HG03571 (cell line): ENCODE data around the gene SPTBN5.

Source experiments
- ATAC-seq: cut with Tn5 transposase; IDR thresholded peaks from one replicate; pipeline ENCODE4 v1.9.1; 2021; ENCODE audit not compliant: unreplicated experiment

The SPTBN5 gene

DNA sequence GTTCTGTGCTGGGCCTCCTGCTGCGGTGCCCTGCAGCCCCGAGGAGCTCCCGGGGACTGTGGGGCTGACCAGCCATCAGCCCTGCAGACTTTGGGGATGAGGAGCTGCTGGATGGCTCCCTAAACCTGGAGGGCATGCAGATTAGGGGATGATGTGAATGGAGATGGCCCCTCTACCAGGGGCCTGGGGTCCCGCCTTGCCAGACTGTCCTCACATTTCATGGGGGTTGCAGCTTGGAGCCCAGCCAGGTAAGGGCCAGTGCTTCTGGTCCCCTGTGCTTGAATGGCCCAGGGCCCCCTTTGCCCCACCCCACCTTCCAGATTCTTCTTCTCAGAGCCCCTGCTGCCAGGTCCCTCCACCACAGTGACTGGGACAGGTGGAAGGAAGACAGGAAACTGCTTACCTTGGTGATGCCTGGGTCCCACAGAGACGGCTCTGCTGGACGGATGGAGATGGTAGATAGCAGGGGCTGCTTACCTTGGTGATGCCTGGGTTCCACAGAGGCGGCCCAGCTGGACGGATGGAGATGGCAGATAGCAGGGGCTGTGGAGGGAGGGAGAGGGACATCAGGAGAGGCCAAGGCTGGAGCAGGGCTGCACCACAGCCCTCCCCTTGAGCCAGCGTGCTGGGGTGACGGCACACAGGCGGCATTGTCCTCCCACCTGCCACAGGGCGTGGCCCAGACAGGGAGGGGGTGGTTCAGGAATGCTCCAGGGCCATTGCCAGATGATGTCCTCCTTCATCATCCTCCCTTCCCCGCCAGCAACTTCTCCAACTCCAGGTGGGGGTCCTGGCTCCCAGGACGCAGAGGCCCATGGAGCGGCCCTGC lies at the start of gene SPTBN5:
Gene SPTBN5 (minus strand): TSS at position 632 of the 829 bp plus-strand sequence. CDS start 556 bp downstream, at position 76.
- no peak for ATAC-seq

DNA sequence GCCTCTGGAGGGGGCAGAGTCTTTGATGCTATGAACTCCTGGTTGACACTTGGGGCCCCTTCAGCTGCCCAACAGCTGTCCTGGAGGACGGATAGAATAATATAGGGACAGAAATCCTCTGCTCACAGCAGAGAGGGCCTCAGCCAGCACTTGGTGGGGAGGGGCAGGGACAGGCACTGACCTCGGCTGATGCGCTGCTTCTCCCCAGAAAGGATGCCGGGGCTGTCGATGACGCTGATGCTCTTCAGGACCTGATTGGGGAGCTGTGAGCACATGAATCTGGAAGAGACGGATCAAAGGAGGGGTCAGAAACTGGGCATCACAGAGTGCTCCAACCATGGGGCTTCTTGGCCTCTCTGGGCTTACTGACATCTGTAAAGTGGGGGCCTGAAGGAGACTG lies 49.0 kb upstream of the SPTBN5 start:
- no peak for ATAC-seq

DNA sequence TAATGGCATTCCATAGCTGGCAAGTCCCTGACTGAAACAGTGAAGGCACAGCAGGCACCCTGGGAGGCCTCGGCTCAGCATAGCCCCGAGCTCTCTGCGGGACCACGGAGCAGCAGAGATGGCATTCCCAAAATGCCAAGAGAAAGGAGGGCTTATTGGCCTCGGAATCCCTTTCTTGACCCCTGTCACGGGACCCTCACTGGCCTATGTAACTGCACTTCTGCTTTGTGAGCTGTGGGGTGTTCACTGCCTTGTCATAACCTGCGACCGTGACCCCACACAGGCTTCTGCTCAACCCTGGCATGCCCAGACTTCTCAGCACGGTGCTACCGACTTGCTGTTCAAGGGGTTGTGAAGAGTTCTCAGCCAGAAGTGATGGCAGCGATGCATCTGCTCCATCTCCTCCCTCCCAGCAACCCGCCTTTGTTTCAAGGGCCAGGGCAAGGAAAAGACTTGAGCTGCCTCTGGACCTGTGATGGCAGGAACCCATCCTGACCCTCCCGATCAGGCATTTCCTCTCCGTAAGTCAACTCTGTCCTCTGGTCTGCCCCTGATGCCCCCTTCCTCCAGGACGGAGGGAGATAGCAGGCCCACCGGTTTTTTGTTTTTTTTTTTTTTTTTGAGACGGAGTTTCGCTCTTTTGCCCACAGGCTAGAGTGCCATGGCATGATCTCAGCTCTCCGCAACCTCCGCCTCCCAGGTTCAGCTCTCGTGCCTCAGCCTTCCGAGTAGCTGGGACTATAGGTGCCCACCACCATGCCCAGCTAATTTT lies 48.0 kb upstream of the SPTBN5 start:
- ATAC-seq, result no peak

DNA sequence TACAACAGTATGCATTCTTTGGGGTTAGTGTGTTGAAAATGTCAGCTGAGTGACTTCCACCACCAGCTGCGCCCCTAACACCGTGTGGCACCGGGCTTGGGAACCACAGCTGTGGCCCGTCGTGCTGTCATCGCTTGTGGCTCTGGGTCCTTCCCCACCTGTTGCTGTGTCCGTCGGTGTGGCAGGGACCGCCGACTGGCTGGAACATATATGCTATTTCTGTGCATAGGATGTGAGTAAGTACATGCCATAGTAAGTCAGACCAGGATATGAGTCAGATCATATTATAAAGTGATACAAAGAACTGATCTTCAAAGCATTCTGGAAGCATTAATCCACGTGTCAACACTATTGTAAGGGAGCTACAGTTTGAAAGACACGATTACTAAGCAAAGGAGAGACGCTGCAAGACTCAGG lies 46.6 kb upstream of the SPTBN5 start:
- ATAC-seq, result no peak

DNA sequence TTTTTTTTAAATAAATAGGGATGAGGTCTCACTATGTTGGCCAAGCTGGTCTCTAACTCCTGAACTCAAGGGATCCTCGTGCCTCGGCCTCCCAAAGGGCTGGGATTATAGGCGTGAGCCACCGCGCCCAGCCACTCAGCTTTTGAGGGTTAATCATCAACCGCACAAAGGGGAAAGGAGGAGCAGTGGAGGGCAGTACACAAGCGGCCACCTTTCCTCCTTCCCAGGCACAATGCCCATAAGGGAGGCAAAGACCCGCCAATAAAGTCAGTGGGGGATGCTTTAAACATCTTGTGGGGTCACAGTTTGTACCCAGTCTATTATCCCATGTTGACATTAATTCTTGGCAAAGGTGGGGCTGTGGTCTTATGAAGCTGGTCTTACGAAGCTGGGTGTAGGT lies 46.1 kb upstream of the SPTBN5 start:
- no peak for ATAC-seq

DNA sequence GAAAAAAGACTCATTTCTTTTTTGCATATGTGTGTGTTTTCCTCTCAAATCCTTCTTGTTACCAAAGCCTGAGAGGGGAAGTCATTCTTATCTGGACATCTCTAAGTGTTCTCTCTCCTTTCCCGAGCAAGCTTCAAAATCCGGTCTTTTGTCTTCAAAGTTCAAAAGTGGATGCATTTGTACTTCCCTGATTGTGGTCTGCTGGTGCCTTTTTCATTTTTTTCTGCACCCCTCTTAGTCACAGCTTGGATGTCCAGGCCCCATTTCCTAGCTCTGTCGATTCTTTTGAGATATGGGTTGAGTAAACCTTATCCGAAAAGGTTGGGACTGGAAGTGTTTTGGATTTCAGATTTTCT lies 43.7 kb upstream of the SPTBN5 start:
- no peak for ATAC-seq

DNA sequence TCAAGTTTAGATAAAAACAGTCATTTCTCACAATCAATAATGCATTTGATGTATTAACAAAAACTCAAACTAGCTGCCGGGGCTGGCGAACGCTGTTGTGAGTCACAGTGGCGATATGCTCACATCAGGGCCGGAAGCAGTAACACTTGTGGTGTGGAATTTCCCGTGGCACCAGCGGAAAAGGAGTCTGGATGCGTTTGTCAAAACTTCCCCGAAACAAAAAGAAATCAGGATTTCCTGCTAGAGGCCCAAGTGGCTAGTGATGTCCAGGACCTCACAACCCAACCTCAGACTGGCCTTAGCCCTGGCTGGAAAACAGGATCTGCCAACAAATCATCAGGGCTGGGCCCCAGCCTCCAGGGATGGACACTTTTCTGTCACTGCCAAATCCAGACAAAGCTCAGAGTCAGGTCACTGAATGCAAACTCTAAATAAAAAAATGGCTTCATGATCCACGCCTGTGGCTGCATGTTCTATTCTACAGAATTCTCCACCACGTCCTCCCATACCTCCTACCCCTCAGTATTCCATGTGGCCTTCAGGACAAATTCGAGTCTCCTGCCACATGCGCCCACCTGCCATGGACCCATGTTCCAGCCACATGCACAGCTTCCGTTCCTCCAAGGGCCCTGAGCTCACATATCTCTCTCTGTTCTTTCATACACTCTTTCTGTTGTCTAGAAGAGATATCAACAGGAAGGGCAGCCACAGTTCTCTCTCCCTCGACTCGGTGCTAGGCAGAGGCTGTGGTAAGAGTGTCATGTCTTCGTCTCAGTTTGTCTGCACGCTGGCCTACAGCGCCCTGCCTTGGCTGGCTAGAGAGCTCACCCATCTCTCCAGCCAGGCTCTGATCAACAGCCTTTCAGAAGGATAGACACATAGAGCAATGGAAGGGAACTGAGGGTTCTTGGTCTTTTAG lies 43.1 kb upstream of the SPTBN5 start:
- ATAC-seq, result peak; percentile 53

DNA sequence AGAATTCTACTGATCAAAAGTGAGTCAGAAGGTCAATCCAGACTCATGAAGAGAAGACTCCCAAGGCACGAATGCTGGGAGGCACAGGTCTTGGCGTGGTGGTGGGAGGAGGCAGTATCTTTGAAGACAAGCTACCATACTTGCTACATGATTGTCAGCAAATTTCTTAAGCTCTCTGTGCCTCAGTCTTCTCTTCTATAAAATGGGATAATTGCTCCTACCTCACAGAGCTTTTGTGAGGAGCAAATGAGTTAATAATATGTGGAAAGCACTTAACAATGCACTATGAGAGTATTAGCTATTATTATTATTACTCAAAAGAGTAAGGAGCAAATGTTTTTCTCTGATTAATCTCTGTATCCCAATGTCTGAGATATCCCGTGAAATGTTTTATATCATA lies 42.3 kb upstream of the SPTBN5 start:
- no peak for ATAC-seq

DNA sequence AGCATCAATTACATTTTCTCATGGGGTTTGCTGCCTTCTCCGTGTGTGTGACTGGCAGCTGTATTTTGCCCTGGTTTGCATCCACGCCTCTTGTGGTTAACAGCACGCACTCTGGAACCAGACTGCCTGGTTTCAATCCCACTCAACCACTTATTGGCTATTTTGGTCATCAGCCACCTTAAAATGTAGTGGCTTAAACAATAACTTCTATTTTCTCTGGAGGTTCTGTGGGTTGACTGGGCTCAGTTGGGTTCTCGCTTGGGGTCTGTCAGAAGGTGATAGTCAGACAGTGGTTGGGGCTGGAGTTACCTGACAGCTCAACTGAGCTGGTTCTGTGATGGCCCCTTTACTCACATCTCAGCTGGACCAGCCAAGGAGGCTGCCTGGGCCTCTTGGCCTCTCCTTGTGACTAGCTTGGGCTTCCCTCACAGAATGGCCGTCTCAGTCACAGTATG lies 41.7 kb upstream of the SPTBN5 start:
- ATAC-seq, result no peak

DNA sequence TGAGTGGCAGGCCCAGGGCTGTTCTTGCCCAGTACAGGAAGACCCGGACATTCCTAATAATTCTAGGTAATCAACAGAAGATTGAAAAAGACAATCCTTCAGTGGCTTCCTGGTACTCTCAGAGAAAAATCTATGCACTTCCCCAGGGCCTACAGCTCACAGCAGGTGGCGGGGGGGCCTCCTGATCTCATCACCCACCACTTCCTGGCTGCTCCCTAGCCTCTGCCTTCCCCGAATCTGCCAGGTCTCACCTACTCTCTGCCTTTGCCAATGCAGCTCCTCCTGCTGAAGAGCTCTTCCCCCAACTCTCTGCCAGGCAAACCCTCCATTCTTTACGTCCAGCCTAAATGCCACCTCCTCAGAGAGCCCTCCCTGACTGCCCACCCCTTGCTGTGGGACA lies 41.0 kb upstream of the SPTBN5 start:
- no peak for ATAC-seq

DNA sequence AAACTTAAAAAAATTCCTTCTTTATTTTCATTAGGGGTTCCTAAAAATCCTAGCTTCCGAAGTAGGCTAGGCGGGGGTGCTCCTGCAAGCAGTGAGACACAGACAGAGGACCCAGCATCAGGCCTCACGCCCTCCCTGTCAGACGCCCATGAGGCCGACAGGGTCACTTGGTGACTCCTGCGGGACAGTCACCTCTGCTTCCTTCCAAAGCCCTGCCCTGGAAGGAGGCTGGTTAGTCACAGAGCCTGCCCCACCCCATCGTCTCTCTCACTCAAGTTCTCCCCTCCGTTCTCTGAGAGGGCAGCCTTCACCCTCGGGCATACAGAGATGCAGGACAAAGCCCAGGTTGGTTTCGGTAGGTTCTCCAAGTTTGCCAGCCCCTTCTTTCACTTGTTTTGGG lies 39.9 kb upstream of the SPTBN5 start:
- ATAC-seq, result no peak

DNA sequence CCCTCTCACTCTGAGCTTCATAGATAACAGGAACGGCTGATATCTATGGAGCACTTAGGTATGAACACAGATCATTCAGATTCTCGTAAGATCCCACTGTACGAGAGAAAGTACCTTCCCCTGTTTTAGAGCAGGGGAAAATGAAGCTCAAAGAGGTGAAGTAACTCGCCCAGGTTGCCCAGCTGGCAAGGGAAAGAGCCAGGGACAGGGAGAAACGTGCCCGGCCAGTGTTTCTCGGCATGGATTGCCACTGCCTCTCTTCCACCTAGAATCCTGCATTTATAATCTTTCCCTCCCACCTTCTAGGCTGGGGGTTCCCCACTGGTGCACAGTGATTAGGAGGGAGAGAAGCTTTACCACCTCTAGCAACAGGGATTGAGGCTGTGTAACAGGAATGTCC lies 39.5 kb upstream of the SPTBN5 start:
- ATAC-seq, result no peak

DNA sequence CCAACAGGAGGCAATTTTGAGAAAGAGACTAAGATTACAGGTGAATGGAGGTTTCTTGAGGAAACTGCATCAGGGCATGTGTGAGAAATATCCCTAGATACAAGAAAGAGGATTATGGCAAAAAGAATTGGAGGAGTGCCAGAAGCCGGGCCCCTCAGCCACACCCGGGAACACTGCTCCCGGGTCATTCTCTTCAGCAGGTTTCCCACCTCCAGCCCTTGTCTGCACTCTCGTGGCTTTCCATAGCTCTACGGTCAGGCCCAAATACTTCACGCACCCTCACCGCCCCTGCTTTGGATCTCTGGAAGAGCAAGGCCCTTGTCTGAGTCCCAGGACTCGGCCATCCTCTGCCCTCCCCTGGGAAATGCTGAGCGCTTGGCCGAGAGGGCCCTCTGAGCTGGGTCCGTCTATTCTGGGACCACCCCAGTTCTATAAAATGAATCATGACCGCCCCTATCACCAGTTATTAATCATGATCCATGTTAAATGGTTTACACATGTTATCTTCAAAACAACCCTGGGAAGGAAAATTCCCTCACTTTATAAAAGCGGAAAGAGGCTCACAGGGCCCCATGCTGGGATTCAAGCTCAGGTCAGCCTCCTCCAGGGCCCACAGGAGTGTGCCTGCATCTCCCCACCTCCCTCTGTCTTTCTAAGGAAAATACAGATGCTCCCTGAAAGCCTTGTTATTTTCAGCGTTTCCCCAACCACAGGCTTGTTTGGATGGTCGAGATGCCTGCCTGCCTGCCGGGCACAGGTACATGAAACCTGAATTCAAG lies 38.8 kb upstream of the SPTBN5 start:
- no peak for ATAC-seq

DNA sequence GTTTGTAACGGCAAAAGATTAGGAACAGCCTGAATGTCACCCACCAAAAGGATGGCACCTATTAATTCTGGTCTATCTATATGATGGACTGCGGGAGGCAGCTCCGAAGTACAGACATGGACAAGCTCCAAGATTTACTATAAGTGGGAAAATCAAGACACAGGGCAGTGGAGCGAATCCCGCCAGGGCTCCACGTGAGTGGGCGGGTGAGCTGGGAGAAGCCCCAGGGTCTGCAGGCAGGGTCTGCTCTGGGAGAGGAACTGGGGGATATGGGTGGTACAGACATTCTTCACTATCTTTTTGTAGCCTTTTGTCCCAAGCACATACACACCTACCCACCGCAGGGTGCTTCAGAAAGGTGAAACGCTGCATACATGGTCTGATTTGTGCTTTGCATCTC lies 38.2 kb upstream of the SPTBN5 start:
- ATAC-seq, result no peak

DNA sequence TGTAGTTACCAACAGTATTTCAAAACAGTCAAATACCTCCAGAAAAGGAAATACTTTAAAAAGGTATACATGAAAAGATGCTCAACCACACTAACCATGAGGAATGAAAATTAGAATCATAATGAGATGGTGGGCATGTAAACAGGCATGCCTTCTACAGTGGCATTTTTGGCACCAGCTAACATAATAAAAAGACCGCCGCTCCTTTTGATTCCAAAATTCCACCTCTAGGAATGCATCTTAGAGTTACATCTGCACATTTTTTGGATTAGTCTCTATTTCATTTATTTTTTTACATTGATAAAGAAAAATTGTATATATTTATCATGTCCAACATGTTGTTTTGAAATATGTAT lies 37.0 kb upstream of the SPTBN5 start:
- no peak for ATAC-seq

DNA sequence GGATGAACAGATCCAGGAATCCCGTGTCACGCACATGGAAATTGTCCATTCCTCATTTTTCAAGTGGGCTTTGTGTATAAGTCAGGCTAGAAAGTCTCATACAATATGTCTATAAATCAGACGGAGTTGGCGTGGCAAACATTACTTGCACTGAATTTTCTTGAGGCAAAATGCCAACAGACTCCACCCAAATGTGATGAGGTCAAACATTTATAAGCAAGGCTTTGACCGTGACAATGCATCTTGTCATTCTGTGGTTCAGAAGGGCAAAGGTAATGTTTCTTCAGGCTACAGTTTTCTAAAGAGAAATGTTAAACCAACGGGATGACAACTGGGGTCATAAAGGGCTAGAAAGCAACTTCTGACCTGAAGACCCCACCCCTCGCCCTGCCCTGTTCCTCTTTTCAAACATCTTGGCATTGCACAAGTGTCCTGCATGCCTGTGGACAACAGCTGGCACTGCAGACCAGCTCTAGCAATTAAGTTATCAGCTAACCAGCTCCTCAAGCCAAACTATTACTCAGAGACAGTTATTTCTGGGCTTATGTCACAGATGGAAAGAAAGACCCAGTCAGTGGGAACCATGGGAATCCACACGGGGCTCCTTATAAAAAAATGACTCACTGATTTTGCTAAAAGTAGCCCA lies 36.5 kb upstream of the SPTBN5 start:
- no peak for ATAC-seq

DNA sequence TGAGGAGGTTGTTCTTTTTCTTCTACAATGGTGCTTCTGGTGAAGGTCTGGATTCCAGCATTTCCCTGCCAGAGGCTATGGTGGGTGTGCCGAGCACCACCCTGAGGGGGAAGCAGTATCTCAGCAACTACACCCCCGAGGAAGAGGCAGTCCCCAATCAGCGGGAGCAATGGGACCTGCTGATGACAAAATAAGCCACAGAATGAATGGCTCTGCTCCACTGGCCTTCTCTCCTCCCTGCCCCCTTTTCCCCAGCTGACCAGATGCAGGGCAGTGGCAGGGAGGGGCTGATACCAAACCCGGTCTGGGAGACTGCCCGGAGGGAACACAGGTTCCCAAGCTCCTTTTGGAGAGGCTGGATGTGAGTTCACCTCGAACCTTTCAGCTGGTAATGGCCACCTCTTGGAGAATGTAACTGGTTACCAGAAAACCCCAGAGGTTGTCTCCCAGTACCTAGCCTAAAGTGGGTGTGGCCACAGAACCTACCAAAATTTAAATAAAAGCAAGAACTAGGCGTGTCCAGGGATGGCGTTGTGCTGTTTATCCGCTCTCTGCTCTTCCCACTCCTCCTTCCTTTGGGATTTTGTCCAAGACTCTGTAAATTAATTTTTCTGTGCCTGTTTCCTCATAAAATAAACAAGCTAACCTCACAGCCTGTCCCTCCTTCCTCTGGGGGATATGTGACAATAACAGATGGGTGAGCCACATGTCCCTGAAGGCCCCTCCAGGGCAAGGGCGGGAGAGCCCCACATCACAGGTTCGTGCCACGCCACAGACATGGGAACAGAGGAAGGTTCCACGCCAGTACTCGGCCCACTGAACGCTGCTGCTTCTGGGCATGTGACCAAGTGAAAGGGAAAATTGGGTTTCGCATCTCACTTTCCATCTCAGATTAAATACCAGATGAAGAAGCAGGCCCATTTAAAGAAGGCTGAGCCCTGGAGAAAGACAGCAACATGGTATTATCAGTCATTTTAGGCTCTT lies 35.1 kb upstream of the SPTBN5 start:
- ATAC-seq, result peak; percentile 67

DNA sequence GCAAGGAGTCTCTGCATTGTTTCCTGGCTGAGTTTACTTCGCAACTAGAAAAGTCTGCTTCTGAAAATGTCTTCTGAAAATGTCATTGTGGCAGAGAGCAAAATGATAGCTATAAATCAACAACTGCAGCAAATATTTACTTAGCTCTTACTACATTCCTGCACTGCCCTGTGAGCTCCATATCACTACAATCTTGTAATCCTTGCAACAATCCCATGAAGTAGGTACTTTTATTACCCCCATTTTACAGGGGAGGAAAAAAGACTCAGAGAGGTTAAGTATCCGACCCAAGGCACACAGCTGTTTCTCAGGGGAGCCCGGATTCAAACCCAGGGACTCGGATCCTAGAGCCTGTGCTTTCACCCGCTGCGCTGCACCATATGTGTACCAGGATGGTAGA lies 34.2 kb upstream of the SPTBN5 start:
- ATAC-seq, result no peak

DNA sequence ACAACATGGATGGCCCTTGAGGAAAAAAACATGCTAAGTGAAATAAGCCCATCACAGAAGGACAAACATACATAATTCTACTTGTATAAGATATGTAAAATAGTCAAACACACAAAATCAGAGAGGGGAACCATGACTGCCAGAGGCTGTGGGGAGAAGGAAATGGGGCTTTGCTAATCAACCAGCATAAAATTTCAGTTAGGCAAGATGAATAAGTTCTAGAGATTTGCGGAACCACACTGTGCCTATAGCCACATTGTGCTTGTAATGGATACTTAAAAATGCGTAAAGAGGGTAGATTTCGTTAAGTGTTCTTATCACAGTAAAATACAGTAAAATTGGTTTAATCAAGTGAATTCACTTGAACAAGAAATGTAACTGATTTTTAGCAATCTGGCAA lies 33.7 kb upstream of the SPTBN5 start:
- ATAC-seq, result no peak
